ENCODE data around the gene RIMBP2.

The RIMBP2 gene

DNA sequence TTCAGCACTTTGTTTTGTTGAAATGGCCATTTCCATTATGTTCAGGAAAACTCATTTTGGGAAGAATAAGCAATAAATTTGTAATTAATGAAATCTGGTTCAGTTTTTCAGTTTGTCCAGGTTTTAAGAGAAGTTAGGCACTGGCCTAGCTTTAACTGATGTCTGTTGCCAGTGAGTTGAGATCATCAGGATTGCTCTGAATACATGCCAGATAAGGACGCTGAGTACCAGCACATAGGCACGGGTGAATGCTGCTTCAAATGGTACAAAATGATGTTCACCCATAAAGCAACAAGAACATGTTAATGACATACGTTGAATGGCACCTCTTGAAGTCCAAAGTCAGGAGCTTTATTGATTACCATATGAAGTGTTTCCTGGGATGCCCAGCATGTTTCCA is 331.9 kb downstream of the RIMBP2 start:
- TF ChIP-seq, protein P1, sequence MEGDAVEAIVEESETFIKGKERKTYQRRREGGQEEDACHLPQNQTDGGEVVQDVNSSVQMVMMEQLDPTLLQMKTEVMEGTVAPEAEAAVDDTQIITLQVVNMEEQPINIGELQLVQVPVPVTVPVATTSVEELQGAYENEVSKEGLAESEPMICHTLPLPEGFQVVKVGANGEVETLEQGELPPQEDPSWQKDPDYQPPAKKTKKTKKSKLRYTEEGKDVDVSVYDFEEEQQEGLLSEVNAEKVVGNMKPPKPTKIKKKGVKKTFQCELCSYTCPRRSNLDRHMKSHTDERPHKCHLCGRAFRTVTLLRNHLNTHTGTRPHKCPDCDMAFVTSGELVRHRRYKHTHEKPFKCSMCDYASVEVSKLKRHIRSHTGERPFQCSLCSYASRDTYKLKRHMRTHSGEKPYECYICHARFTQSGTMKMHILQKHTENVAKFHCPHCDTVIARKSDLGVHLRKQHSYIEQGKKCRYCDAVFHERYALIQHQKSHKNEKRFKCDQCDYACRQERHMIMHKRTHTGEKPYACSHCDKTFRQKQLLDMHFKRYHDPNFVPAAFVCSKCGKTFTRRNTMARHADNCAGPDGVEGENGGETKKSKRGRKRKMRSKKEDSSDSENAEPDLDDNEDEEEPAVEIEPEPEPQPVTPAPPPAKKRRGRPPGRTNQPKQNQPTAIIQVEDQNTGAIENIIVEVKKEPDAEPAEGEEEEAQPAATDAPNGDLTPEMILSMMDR (conservative IDR thresholded peaks at IDR 0.05; ENCODE audit: low read depth, low read length): no peak
- no peaks in the 10 kb centered on the region for H3K27me3 ChIP-seq (ENCODE audit: insufficient read depth, low read depth)
- no peak overlapping the region for H2AFZ ChIP-seq (ENCODE audit: low read depth)
- H3K27ac ChIP-seq: no peak overlapping the region
- no peaks in the 10 kb centered on the region for H4K20me1 ChIP-seq (ENCODE audit: insufficient read depth)
- no peaks in the 10 kb centered on the region for H3K79me2 ChIP-seq (ENCODE audit: insufficient read depth, low read depth)
- H3K36me3 ChIP-seq (ENCODE audit: insufficient read depth): no peaks in the 10 kb centered on the region
- H3K4me1 ChIP-seq (ENCODE audit: low read depth, poor library complexity, severe bottlenecking): no peaks in the 10 kb centered on the region
- H3K9ac ChIP-seq: no peak overlapping the region
- no peak overlapping the region for H3K4me2 ChIP-seq
- no peak overlapping the region for H3K4me3 ChIP-seq (IDR thresholded peaks at IDR 0.05; ENCODE audit: insufficient read depth, low read depth, low read length)

DNA sequence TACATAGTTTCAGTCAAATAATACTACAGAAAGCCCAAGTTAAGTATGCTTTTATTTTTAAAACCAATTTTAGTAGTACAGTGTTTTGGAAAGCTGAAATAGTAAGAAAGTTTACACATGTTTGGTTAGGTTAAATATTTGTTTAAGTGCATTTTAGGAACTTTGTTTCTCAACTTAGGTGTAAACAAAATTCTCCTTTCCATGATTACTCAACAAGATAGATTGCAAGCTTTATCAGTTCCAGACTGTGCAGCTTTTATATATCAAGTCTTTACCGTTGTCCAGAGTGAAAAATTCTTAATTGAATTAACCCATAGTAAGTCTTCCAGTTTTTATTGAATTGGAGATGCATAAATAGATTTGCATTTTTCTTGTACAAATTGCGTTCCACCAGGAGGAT is 333.3 kb downstream of the RIMBP2 start:
- Histone ChIP-seq H3K4me3 (IDR thresholded peaks at IDR 0.05; ENCODE audit: insufficient read depth, low read depth, low read length) (no peak overlapping the region), H3K9ac (no peak overlapping the region), H3K4me2 (no peak overlapping the region), H3K27me3 (ENCODE audit: insufficient read depth, low read depth) (no peaks in the 10 kb centered on the region), H2AFZ (ENCODE audit: low read depth) (no peak overlapping the region), H3K4me1 (ENCODE audit: low read depth, poor library complexity, severe bottlenecking) (no peaks in the 10 kb centered on the region), H3K36me3 (ENCODE audit: insufficient read depth) (no peaks in the 10 kb centered on the region), H3K27ac (no peak overlapping the region), H4K20me1 (ENCODE audit: insufficient read depth) (no peaks in the 10 kb centered on the region), H3K79me2 (ENCODE audit: insufficient read depth, low read depth) (no peaks in the 10 kb centered on the region)
- TF ChIP-seq, protein P1 (conservative IDR thresholded peaks at IDR 0.05; ENCODE audit: low read depth, low read length): no peak

DNA sequence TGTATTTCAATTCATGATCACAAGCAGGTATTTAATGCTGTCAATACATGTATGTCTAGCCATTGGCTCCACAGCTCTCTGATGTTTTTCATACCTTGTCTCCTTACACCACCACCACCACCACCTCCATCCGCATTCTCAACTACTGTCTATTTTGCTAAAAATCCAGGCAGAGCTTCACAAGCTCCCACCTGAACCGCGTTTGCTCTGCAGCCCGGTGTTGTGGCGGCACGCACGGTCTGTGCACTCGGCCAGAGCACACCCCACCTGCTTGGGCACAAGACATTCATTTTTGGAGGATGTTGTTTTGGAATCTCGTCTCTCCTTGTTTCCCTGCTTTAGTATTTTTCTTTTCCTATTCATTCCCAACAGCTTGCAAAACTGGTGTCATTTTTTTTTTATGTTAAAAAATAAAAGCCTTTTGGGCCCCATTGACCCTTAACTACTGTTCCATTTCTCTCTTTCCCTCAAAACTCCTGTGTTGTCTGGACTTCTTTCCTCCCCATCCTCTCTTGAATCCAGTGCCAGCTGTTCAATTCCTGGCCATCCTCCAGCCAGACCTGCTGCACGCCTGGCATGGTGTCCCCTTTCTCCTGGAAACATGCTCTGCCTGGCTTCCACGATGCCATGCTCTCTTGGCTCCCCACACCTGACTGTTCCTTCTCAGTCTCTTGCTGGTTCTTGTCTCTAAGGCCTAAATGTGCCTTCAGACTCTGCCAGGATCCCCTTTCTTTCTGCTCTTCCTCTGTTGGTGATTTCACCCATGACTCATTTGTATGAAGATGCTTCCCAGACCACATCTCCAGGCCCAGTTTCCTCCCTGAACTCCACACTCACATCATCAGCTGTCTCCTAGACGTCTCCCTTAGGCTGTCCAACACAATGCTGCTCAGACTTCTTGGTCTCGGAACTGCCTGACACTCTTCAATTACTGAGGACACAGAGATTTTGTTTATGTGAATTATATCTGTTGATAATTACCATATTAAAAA is 340.5 kb downstream of the RIMBP2 start:
- TF ChIP-seq, protein P1 (conservative IDR thresholded peaks at IDR 0.05; ENCODE audit: low read depth, low read length): no peak
- H2AFZ ChIP-seq (ENCODE audit: low read depth): no peak overlapping the region
- H3K36me3 ChIP-seq (ENCODE audit: insufficient read depth): no peaks in the 10 kb centered on the region
- no peak overlapping the region for H3K4me2 ChIP-seq
- H3K27me3 ChIP-seq (ENCODE audit: insufficient read depth, low read depth): no peaks in the 10 kb centered on the region
- H3K4me1 ChIP-seq (ENCODE audit: low read depth, poor library complexity, severe bottlenecking): no peaks in the 10 kb centered on the region
- no peak overlapping the region for H3K4me3 ChIP-seq (IDR thresholded peaks at IDR 0.05; ENCODE audit: insufficient read depth, low read depth, low read length)
- H3K27ac ChIP-seq: no peak overlapping the region
- no peaks in the 10 kb centered on the region for H3K79me2 ChIP-seq (ENCODE audit: insufficient read depth, low read depth)
- no peaks in the 10 kb centered on the region for H4K20me1 ChIP-seq (ENCODE audit: insufficient read depth)
- no peak overlapping the region for H3K9ac ChIP-seq

DNA sequence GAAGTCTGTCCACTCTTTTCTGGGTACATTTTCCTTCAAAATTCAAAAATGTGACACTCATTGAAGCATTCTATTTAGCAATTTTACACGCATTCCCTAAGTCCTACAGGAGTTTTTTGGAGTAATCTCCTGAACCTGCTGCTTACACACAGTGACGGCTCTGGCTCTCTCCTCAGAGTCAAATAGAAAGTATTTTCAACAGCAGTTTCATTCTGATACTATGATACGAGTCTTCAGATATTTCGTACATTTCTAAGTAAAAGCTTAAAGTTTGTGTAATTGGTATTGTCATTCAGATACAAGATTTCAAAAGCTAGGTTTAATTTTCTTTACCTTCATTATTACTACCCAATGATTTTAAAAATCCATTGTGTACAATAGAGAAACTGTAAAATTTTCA is 342.0 kb downstream of the RIMBP2 start:
- H3K79me2 ChIP-seq (ENCODE audit: insufficient read depth, low read depth): no peaks in the 10 kb centered on the region
- no peaks in the 10 kb centered on the region for H3K4me1 ChIP-seq (ENCODE audit: low read depth, poor library complexity, severe bottlenecking)
- no peak overlapping the region for H3K27ac ChIP-seq
- no peak overlapping the region for H2AFZ ChIP-seq (ENCODE audit: low read depth)
- H3K27me3 ChIP-seq (ENCODE audit: insufficient read depth, low read depth): no peaks in the 10 kb centered on the region
- H4K20me1 ChIP-seq (ENCODE audit: insufficient read depth): no peaks in the 10 kb centered on the region
- H3K4me3 ChIP-seq (IDR thresholded peaks at IDR 0.05; ENCODE audit: insufficient read depth, low read depth, low read length): no peak overlapping the region
- no peak overlapping the region for H3K4me2 ChIP-seq
- H3K36me3 ChIP-seq (ENCODE audit: insufficient read depth): no peaks in the 10 kb centered on the region
- no peak overlapping the region for H3K9ac ChIP-seq
- TF ChIP-seq, protein P1 (conservative IDR thresholded peaks at IDR 0.05; ENCODE audit: low read depth, low read length): no peak
